Measurements from ENCODE around the gene ACD.

The ACD gene

GRCh38 chr16:67661886-67662652 lies 2.0 kb upstream of the ACD start:
- no peak for DNase-seq (ENCODE audit: low read depth in 2 of 2)

- DNase-seq (ENCODE audit: low read depth in 2 of 2) = no peak
Observed at GRCh38 chr16:67661101-67661761, 1.2 kb upstream of the ACD start.

- peak; percentile 82 to 85 for DNase-seq (ENCODE audit: low read depth in 2 of 2)
Observed at GRCh38 chr16:67660564-67661028, 536 bp upstream of the ACD start, which contains the start of gene PARD6A. Gene PARD6A (plus strand): TSS chr16:67660960. CDS start chr16:67661039, 79 bp downstream.

- DNase-seq (ENCODE audit: low read depth in 2 of 2) = no peak
Observed at GRCh38 chr16:67658849-67659674, 998 bp downstream of the ACD start.

GRCh38 chr16:67657751-67658518 lies 2.1 kb downstream of the ACD start:
- DNase-seq (ENCODE audit: low read depth in 2 of 2) = no peak

GRCh38 chr16:67657017-67657608 lies 2.9 kb downstream of the ACD start:
- DNase-seq (ENCODE audit: low read depth in 2 of 2) = no peak

- no peak for DNase-seq (ENCODE audit: low read depth in 2 of 2)
Observed at GRCh38 chr16:67656344-67657016, 3.6 kb downstream of the ACD start.

- no peak for DNase-seq (ENCODE audit: low read depth in 2 of 2)
Observed at GRCh38 chr16:67655363-67655762, 4.7 kb downstream of the ACD start.

GRCh38 chr16:67654403-67654911 lies 5.6 kb downstream of the ACD start:
- DNase-seq (ENCODE audit: low read depth in 2 of 2) = no peak

- DNase-seq (ENCODE audit: low read depth in 2 of 2) = no peak
Observed at GRCh38 chr16:67653789-67654402, 6.2 kb downstream of the ACD start.

GRCh38 chr16:67653128-67653788 lies 6.8 kb downstream of the ACD start:
- no peak for DNase-seq (ENCODE audit: low read depth in 2 of 2)

GRCh38 chr16:67652578-67653127 lies 7.4 kb downstream of the ACD start:
- no peak for DNase-seq (ENCODE audit: low read depth in 2 of 2)

- no peak for DNase-seq (ENCODE audit: low read depth in 2 of 2)
Observed at GRCh38 chr16:67651847-67652246, 8.2 kb downstream of the ACD start.

- DNase-seq (ENCODE audit: low read depth in 2 of 2) = no peak
Observed at GRCh38 chr16:67651039-67651438, 9.0 kb downstream of the ACD start.

GRCh38 chr16:67650023-67650422 lies 10.0 kb downstream of the ACD start:
- no peak for DNase-seq (ENCODE audit: low read depth in 2 of 2)

- no peak for DNase-seq (ENCODE audit: low read depth in 2 of 2)
Observed at GRCh38 chr16:67649494-67649931, 10.5 kb downstream of the ACD start.

- no peak for DNase-seq (ENCODE audit: low read depth in 2 of 2)
Observed at GRCh38 chr16:67648764-67649407, 11.2 kb downstream of the ACD start.

GRCh38 chr16:67648088-67648763 lies 11.8 kb downstream of the ACD start:
- no peak for DNase-seq (ENCODE audit: low read depth in 2 of 2)

Data from stimulated activated CD8-positive, alpha-beta memory T cell treated with anti-CD3 and anti-CD28 coated beads, Interleukin-7, amount 100 ng/mL, for 1 hour (primary cell).